SK-N-MC (cell line): ENCODE data around the gene OSBPL10.

Experiments used
- EZH2 ChIP-seq: fragments of 200-600 bp; sonication (generic); IDR thresholded peaks from one replicate; pipeline ENCODE4 v1.6.1; 2017; ENCODE audit warnings: antibody characterized with exemption
- FOXP2 ChIP-seq: optimal IDR thresholded peaks from 2 replicates; pipeline ENCODE3; 2011; ENCODE audit warnings: mild to moderate bottlenecking, moderate library complexity; ENCODE audit not compliant: insufficient read depth; ENCODE audit errors: extremely low read length, control extremely low read depth
- POLR2AphosphoS5 ChIP-seq: IDR thresholded peaks from 2 replicates; pipeline ENCODE4 v1.6.1; 2012; ENCODE audit warnings: mild to moderate bottlenecking, low read depth, low read length, borderline replicate concordance

GRCh38 chr3:31900583-31900982 lies 80.5 kb downstream of the OSBPL10 start:
- TF ChIP-seq POLR2AphosphoS5 (no peak), EZH2 (no peak), FOXP2 (no peak)
